Uterus (tissue), 2 donors: ENCODE results near the gene ENOPH1.

ENCODE experiments used
- POLR2A ChIP-seq, 2 donors: fragments of 450-650 bp; IDR thresholded peaks; one replicate each; pipeline ENCODE4 v1.6.1; 2016; ENCODE audit warnings: antibody characterized with exemption in 2 of 2, mild to moderate bottlenecking in 1 of 2, moderate library complexity in 1 of 2
- TF ChIP-seq, protein P1 (sequence below), 4 experiments: fragments of 200-600 bp in 2 of 4; fragments of 450-650 bp in 2 of 4; sonication (generic) in 2 of 4; IDR thresholded peaks; one replicate each; pipeline ENCODE4 v1.5.1; 2016 to 2019; ENCODE audit warnings: antibody characterized with exemption in 4 of 4, mild to moderate bottlenecking in 2 of 4, moderate library complexity in 1 of 4

DNA sequence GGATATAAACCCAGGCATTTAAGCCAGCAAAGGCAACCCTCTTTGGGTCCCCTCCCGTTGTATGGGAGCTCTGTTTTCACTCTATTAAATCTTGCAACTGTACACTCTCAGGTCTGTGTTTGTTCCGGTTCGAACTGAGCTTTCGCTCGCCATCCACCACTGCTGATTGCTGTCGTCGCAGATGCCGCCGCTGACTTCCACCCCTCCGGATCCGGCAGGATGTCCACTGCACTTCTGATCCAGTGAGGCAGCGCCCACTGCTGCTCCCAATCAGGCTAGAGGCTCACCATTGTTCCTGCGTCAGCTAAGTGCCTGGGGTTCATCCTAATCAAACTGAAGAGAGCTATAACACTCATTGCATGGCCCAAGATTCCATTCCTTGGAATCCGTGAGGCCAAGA is 49.2 kb downstream of the ENOPH1 start:
- TF ChIP-seq, protein P1, sequence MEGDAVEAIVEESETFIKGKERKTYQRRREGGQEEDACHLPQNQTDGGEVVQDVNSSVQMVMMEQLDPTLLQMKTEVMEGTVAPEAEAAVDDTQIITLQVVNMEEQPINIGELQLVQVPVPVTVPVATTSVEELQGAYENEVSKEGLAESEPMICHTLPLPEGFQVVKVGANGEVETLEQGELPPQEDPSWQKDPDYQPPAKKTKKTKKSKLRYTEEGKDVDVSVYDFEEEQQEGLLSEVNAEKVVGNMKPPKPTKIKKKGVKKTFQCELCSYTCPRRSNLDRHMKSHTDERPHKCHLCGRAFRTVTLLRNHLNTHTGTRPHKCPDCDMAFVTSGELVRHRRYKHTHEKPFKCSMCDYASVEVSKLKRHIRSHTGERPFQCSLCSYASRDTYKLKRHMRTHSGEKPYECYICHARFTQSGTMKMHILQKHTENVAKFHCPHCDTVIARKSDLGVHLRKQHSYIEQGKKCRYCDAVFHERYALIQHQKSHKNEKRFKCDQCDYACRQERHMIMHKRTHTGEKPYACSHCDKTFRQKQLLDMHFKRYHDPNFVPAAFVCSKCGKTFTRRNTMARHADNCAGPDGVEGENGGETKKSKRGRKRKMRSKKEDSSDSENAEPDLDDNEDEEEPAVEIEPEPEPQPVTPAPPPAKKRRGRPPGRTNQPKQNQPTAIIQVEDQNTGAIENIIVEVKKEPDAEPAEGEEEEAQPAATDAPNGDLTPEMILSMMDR (IDR thresholded peaks at IDR 0.05), result no peak
- TF ChIP-seq POLR2A (IDR thresholded peaks at IDR 0.05), result no peak
